Measurements from ENCODE around the gene POU2F1. TPM values are rescaled to one million over a fixed set of nuclear protein-coding genes. Genes with fewer than 3 reads are reported as not detected.

The POU2F1 gene
- total RNA-seq, 1 donor from 2014 or later: 68.0 TPM

DNA sequence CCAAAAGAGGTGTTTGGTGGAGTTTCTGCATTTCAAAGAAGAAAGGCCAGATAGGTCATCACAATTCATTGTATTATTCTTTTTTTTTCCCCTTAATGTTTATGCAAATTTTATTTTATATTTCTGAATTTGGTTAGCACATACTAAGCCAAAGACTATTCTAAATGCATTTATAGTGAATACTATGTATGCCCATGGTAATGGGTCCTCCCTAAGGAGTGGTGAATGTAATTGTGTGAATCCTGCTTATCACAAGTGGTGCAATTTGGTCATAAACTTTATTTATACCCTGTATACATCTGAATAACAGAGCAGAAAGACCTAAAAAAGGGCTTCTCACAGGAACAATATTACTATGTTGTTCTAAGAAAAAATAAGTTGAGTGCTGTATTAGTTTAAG, 198.6 kb downstream of the POU2F1 start:
- H2AFZ ChIP-seq (replicated peaks): no peak overlapping the region
- no peak overlapping the region for H3K4me3 Mint-ChIP-seq
- H3F3A ChIP-seq (ENCODE audit: low read depth): peaks cover 31% of the 10 kb centered on the region
- TF ChIP-seq EZH2 (IDR thresholded peaks at IDR 0.05) (no peak), EZH2phosphoT487 (IDR thresholded peaks at IDR 0.05) (no peak)
- TF ChIP-seq, protein P1, sequence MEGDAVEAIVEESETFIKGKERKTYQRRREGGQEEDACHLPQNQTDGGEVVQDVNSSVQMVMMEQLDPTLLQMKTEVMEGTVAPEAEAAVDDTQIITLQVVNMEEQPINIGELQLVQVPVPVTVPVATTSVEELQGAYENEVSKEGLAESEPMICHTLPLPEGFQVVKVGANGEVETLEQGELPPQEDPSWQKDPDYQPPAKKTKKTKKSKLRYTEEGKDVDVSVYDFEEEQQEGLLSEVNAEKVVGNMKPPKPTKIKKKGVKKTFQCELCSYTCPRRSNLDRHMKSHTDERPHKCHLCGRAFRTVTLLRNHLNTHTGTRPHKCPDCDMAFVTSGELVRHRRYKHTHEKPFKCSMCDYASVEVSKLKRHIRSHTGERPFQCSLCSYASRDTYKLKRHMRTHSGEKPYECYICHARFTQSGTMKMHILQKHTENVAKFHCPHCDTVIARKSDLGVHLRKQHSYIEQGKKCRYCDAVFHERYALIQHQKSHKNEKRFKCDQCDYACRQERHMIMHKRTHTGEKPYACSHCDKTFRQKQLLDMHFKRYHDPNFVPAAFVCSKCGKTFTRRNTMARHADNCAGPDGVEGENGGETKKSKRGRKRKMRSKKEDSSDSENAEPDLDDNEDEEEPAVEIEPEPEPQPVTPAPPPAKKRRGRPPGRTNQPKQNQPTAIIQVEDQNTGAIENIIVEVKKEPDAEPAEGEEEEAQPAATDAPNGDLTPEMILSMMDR (IDR thresholded peaks at IDR 0.05): no peak
- H3K27me3 ChIP-seq: no peaks in the 10 kb centered on the region
- no peak overlapping the region for H3K27ac Mint-ChIP-seq
- no peaks in the 10 kb centered on the region for H3K9me3 Mint-ChIP-seq
- H3K4me3 ChIP-seq: no peak overlapping the region
- H3K79me2 ChIP-seq (ENCODE audit: low read depth): no peaks in the 10 kb centered on the region
- H3K27me3 Mint-ChIP-seq (ENCODE audit: insufficient read depth, low read depth): peaks cover 2% of the 10 kb centered on the region
- peaks cover 41% of the 10 kb centered on the region for H3K4me1 Mint-ChIP-seq
- DNase-seq (ENCODE audit: low spot score): no peak
- H3K4me2 ChIP-seq: no peak overlapping the region
- peaks cover 6% of the 10 kb centered on the region for H4K20me1 ChIP-seq (ENCODE audit: low read depth)
- H3K4me1 ChIP-seq: peaks cover 35% of the 10 kb centered on the region
- H3K27ac ChIP-seq: no peak overlapping the region
- H3K36me3 Mint-ChIP-seq: peaks cover 18% of the 10 kb centered on the region
- no peaks in the 10 kb centered on the region for H3K9me3 ChIP-seq (ENCODE audit: low read depth)
- peaks cover 4% of the 10 kb centered on the region for H3K36me3 ChIP-seq
- H3K9ac ChIP-seq: no peak overlapping the region

- no peak overlapping the region for H3K9ac ChIP-seq
- peaks cover 7% of the 10 kb centered on the region for H4K20me1 ChIP-seq (ENCODE audit: low read depth)
- peaks cover 4% of the 10 kb centered on the region for H3K36me3 ChIP-seq
- no peak for DNase-seq (ENCODE audit: low spot score)
- no peak overlapping the region for H3K27ac ChIP-seq
- TF ChIP-seq EZH2phosphoT487 (IDR thresholded peaks at IDR 0.05): no peak
- TF ChIP-seq EZH2 (IDR thresholded peaks at IDR 0.05): no peak
- TF ChIP-seq, protein P1 (IDR thresholded peaks at IDR 0.05): no peak
- H3K4me2 ChIP-seq: no peak overlapping the region
- H3F3A ChIP-seq (ENCODE audit: low read depth): peaks cover 20% of the 10 kb centered on the region
- peaks cover 2% of the 10 kb centered on the region for H3K27me3 Mint-ChIP-seq (ENCODE audit: insufficient read depth, low read depth)
- peaks cover 18% of the 10 kb centered on the region for H3K36me3 Mint-ChIP-seq
- H3K4me1 ChIP-seq: peaks cover 47% of the 10 kb centered on the region
- H2AFZ ChIP-seq (replicated peaks): no peak overlapping the region
- peaks cover 46% of the 10 kb centered on the region for H3K4me1 Mint-ChIP-seq
- H3K27ac Mint-ChIP-seq: no peak overlapping the region
- H3K79me2 ChIP-seq (ENCODE audit: low read depth): no peaks in the 10 kb centered on the region
- H3K9me3 ChIP-seq (ENCODE audit: low read depth): no peaks in the 10 kb centered on the region
- H3K4me3 ChIP-seq: no peak overlapping the region
- H3K27me3 ChIP-seq: no peaks in the 10 kb centered on the region
- no peaks in the 10 kb centered on the region for H3K9me3 Mint-ChIP-seq
- no peak overlapping the region for H3K4me3 Mint-ChIP-seq
Measured at GRCh38 chr1:167420510-167420909, 199.8 kb downstream of the POU2F1 start.

DNA sequence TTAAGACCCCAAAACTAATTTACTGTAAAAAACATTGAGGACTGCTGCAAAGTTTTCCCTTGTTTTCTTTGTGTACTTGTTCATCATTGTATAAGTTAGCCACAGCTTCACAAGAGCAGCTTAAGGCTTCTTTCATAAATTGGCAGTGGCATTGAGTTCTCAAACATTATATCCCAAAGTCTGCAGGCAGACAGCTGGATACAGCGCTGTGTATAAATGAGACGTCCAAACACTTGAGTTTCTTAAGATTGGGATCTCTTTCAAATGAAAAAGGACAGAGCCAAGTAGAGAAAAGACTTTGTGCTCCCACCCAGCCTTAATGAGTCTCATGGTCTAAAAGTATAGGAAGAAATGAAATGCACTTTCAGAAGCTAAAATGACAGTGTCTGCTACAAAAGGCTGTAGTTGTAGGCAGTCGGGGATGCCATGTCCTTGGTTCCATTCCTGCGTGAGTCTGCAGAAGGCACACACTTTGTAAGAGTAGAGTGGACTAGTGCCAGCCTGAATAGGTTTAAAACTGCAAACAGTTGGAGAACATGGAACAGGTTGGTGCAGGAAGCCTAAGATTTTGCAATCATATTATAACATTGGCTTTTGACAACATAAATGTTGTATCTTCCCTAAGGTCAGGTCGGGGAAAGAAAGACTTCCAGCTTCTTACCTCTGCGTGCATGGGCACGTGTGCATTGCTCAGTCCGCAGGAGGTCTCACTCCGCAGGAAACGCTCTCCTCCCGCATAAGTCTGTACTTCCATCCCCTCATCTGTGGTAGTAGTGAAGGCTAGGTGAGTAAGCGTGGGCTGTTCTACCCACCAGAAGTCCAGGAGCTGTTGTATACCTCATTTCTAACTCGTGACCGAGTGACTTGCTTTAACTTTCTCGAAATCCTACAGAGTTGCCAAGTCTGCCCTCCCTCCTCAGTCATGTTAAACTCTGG, 203.3 kb downstream of the POU2F1 start:
- Mint-ChIP-seq H3K9me3 (no peaks in the 10 kb centered on the region), H3K4me3 (no peak overlapping the region), H3K4me1 (peaks cover 48% of the 10 kb centered on the region), H3K36me3 (peaks cover 16% of the 10 kb centered on the region), H3K27ac (no peak overlapping the region), H3K27me3 (ENCODE audit: insufficient read depth, low read depth) (no peaks in the 10 kb centered on the region)
- DNase-seq (ENCODE audit: low spot score): no peak
- H3K36me3 ChIP-seq: peaks cover 3% of the 10 kb centered on the region
- H3K9me3 ChIP-seq (ENCODE audit: low read depth): no peaks in the 10 kb centered on the region
- H3K27ac ChIP-seq: peak overlapping the region; percentile 2
- H3K4me2 ChIP-seq: no peak overlapping the region
- TF ChIP-seq, protein P1 (IDR thresholded peaks at IDR 0.05): no peak
- no peak for TF ChIP-seq EZH2phosphoT487 (IDR thresholded peaks at IDR 0.05)
- TF ChIP-seq EZH2 (IDR thresholded peaks at IDR 0.05): no peak
- no peaks in the 10 kb centered on the region for H3F3A ChIP-seq (ENCODE audit: low read depth)
- H3K4me1 ChIP-seq: peaks cover 36% of the 10 kb centered on the region
- H2AFZ ChIP-seq (replicated peaks): no peak overlapping the region
- no peak overlapping the region for H3K4me3 ChIP-seq
- peaks cover 7% of the 10 kb centered on the region for H4K20me1 ChIP-seq (ENCODE audit: low read depth)
- H3K9ac ChIP-seq: no peak overlapping the region
- H3K27me3 ChIP-seq: no peaks in the 10 kb centered on the region
- H3K79me2 ChIP-seq (ENCODE audit: low read depth): no peaks in the 10 kb centered on the region

Data from neural progenitor cell (in vitro differentiated cells).